GM19099 (cell line): Measurements from ENCODE around the gene FTO.

Source experiments
- POLR2A ChIP-seq: IDR thresholded peaks from 3 replicates; pipeline ENCODE4 v1.6.1; 2011; ENCODE audit warnings: low read depth; ENCODE audit not compliant: insufficient read length; ENCODE audit errors: extremely low read depth

The FTO gene

DNA sequence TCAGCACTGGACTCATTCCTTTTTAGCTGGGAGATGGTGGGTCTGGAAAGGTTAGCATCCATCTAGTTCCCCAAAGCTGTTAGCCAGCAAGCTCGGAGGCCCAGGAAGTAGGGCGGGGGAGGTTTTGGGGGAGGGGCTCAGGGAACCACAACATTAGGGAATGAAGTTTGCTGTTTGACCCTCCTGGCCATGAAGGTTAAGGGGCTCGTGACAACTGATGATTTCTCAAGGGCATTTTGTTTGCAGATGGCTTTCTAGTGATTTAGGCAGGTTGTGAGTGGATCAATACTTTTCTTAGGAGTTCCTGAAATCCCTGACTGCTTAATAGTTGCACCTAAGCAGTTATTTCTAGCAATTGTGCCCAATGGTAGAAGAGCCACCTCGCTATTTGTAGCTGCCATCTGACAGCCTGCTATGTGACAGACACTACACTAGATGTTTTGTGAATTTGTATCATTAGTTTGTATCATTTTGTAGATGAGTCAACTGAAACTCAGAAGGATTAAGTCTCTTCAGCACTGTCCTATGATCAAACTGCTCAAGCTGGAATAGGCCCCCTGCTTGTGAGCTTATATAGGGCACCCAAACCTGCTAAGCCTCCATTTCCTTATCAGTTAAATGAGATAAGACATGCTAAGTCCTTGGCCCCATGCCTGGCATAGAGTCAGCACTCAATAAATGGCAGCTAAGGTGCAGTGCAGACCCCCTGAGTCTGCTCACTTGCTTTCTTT is 436.3 kb downstream of the FTO start:
- TF ChIP-seq POLR2A: no peak

DNA sequence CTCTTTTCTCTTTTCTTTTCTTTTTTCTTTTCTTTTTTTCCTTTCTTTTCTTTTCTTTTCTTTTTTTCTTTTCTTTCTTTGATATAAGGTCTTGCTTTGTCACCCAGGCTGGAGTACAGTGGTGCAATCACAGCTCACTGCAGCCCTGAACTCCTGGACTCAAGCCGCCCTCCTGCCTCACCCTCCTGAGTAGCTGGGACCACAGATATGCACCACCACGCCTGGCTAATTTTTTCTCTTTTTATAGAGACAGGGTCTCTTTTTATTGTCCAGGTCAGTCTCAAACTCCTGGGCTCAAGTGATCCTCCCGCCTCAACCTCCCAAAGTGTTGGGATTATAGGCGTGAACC is 436.8 kb downstream of the FTO start:
- TF ChIP-seq POLR2A: no peak

DNA sequence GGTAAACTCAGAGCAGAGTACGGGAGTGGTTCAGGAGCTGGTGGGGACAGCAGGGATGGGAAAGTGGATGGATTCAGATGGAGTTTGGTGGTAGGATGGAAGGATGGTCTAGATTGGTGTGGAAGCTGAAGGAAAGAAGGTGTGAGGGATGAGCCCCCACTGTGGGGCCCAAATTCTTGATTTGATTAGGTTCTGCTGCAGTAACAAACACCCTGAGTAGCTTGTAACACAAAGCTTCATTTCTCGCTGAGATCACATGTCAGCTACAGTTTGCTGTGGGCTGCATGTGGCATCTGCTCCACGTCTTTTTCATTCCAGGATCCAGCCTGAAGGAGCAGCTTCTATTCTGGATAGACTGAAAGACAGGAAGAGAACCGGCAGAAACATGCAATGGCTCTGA is 438.8 kb downstream of the FTO start:
- TF ChIP-seq POLR2A: no peak

GRCh38 chr16:54143410-54143809 is 439.5 kb downstream of the FTO start:
- no peak for TF ChIP-seq POLR2A

DNA sequence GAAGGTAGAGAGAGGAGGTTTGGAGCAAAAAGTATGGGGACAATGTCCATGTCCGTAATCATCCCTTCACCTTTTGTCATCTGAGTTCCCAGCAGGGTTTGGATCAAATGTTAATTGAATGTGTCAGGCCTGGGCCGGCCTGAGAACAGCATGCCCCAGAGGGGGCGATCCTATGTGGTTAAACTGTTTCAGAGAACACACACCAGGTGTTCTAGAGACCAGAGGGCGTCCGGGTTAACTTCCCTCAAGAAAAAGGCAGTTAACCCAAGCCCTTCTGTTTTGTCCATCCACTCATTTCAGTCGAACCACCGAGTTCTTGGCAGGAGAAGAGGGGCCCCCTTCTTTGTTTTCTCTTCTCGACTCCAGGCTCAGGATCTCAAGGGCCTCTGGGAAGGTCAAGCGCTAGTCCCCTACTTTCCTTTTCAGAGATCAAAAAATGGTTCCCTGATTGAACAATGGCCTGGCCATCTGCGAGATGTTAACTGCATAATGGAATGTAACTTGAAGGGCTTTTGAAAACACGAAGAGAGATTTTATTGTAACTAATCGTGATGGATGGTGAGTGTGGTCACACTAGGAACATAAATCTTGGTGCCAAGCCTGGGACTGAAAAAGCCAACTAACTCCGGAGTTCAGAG is 440.1 kb downstream of the FTO start:
- TF ChIP-seq POLR2A: no peak

- TF ChIP-seq POLR2A: no peak
These were observed 440.6 kb downstream of the FTO start for GRCh38 chr16:54144572-54144947.

DNA sequence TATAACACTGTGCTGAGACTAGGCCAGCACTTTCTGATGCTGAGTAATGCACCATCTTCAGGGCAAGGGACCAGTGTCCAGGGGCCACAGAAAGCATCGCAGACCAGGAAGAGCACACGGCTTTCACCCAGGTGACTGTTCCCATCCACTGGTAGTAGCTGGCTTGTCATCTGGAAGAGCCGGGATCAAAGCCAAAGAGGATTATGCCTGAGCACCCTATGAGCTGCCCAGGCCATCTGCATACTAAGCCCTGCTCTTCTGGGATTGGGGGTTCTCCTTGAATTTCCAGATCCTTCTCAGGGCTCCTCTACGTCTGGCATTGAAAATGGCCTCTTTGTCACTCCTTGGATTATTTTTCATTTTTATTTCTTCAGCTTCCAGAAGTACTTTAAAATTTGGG is 441.9 kb downstream of the FTO start:
- no peak for TF ChIP-seq POLR2A

GRCh38 chr16:54148974-54149373 is 445.0 kb downstream of the FTO start:
- TF ChIP-seq POLR2A: no peak

GRCh38 chr16:54150861-54151260 is 446.9 kb downstream of the FTO start:
- TF ChIP-seq POLR2A: no peak

GRCh38 chr16:54152362-54153239 is 448.6 kb downstream of the FTO start:
- TF ChIP-seq POLR2A: no peak

DNA sequence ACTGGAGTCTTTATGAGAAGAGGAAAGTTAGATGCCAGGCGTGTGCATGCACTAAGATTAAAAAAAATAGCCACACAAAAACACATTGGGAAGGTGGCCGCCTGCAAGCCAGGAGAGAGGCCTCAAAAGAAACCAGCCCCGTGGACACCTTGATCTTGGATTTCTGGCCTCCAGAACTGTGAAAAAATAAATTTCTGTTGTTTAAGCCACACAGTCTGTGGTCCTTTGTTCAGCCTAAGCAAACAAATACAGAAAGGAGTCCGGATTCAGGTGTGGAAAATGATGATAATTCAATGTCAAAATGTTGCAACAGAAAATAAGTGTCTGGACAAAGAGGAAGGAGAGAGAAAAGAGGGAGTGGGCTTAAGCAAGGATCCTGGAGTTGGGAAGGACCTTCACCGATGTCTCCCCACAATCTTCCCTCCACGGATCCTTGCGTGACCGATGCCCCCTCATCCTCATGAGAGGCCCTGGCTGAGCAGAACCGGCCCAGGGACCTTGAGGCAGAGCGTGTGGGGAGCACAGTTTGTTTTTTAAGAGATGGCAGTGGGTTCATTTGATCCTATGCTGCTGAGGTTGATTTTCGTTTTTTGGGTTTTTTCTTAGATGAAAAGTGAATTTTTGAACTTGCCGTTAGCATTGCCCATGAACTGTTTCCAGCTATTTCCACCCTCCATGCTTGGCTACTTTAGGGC is 449.4 kb downstream of the FTO start:
- no peak for TF ChIP-seq POLR2A

- TF ChIP-seq POLR2A: no peak
These were observed 452.4 kb downstream of the FTO start for GRCh38 chr16:54156349-54156748.

- TF ChIP-seq POLR2A: no peak
These were observed 455.0 kb downstream of the FTO start for GRCh38 chr16:54158986-54159385.

- TF ChIP-seq POLR2A: no peak
These were observed 455.6 kb downstream of the FTO start for GRCh38 chr16:54159490-54160080.
